HG02678 (cell line): ENCODE measurements around the gene TMEM50A.
A peak's percentile ranks its signal among the peaks of the same experiment; 100 is the strongest.
"Not testable (repeated sequence)": the region's sequence is repeated elsewhere in the genome, so short reads cannot be mapped to it uniquely, and the experiment has no call there.

Experiments
- ATAC-seq: cut with Tn5 transposase; IDR thresholded peaks from one replicate; pipeline ENCODE4 v1.9.1; 2021; ENCODE audit warnings: mild to moderate bottlenecking, moderate library complexity; ENCODE audit not compliant: unreplicated experiment

Gene TMEM50A

GRCh38 chr1:25329950-25330349, 8.2 kb upstream of the TMEM50A start:
- not testable (repeated sequence) for ATAC-seq

- peak; percentile 26 for ATAC-seq
These were observed 1.2 kb upstream of the TMEM50A start for GRCh38 chr1:25336922-25337354.

GRCh38 chr1:25337483-25338187, 499 bp upstream of the TMEM50A start:
- peak; percentile 46 for ATAC-seq

- ATAC-seq = no peak
These were observed 852 bp downstream of the TMEM50A start for GRCh38 chr1:25338986-25339385.

GRCh38 chr1:25341746-25342145, 3.6 kb downstream of the TMEM50A start:
- no peak for ATAC-seq

GRCh38 chr1:25342846-25343245, 4.7 kb downstream of the TMEM50A start:
- no peak for ATAC-seq

GRCh38 chr1:25343872-25344271, 5.7 kb downstream of the TMEM50A start:
- no peak for ATAC-seq

- ATAC-seq = no peak
These were observed 9.4 kb downstream of the TMEM50A start for GRCh38 chr1:25347556-25347955.

- ATAC-seq = no peak
These were observed 11.5 kb downstream of the TMEM50A start for GRCh38 chr1:25349606-25350005.

GRCh38 chr1:25355841-25356395, 17.8 kb downstream of the TMEM50A start:
- ATAC-seq = no peak

GRCh38 chr1:25356441-25356840, 18.3 kb downstream of the TMEM50A start:
- ATAC-seq = no peak

- ATAC-seq = no peak
These were observed 18.7 kb downstream of the TMEM50A start for GRCh38 chr1:25356848-25357247.

GRCh38 chr1:25360596-25361581, 22.8 kb downstream of the TMEM50A start:
- no peak for ATAC-seq

- no peak for ATAC-seq
These were observed 23.8 kb downstream of the TMEM50A start for GRCh38 chr1:25361901-25362300.

- not testable (repeated sequence) for ATAC-seq
These were observed 24.8 kb downstream of the TMEM50A start for GRCh38 chr1:25362634-25363559.

- ATAC-seq = no peak
These were observed 31.1 kb downstream of the TMEM50A start for GRCh38 chr1:25369241-25369640.

- not testable (repeated sequence) for ATAC-seq
These were observed 31.6 kb downstream of the TMEM50A start for GRCh38 chr1:25369691-25370271.

GRCh38 chr1:25371757-25372156, 33.6 kb downstream of the TMEM50A start:
- not testable (repeated sequence) for ATAC-seq

- not testable (repeated sequence) for ATAC-seq
These were observed 40.2 kb downstream of the TMEM50A start for GRCh38 chr1:25378367-25378766.

GRCh38 chr1:25382543-25382942, 44.4 kb downstream of the TMEM50A start:
- not testable (repeated sequence) for ATAC-seq
